ENCODE measurements around the gene PHEX.

Gene PHEX

DNA sequence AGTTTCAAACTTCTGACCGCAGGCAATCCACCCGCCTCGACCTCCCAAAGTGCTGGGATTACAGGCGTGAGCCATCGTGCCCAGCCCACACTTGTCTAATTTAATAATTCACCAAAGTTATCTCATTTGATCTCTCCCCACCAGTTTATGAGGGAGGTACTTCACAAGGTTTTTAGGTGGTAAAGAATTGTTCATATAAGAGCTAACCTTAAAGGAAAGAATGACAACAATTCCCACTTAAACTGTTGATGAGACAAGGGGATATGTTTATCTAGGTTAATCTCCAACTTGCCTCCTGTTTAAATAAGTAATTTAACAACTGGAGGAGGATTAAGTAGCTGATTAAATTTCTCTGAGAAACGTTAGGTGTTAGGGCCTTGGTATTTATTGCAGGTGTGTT is 123.0 kb downstream of the PHEX start:
- DNase-seq = no peak

DNA sequence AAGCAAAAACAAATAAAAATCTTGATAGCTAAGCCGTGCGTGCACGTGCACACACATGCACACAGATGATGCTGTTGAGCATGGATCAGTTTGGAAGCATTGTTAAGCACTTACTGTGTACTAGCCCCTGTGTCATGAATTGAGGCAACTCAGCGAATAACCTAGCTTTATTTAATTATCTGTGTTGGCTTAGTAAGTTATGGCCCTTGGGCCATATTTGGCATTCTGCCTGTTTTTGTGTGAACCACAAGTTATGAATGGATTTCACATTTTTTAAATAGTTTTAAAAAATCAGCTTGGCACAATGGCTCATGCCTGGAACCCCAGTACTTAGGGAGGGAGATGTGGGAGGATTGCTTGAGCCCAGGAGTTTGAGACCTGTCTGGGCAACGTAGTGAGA is 126.9 kb downstream of the PHEX start:
- no peak for DNase-seq

DNA sequence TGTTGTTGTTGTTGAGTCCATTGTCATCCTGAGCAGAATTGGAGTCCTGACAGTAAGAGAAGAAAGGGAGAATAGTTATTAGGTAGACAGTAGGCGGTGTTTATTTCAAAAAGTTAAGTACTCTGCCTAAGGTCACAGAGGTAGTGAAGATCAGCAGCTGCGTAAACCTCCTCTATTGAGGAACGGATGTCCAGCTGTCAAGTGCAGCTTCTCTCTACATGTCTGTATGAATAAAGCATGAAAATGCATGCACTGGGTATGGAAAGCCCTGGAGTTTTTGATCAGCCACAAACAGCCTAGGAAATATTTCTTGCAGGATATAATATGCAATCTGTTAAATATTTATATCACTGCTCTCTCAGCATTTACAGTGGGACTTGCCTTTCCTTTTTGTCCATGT is 131.2 kb downstream of the PHEX start:
- no peak for DNase-seq

DNA sequence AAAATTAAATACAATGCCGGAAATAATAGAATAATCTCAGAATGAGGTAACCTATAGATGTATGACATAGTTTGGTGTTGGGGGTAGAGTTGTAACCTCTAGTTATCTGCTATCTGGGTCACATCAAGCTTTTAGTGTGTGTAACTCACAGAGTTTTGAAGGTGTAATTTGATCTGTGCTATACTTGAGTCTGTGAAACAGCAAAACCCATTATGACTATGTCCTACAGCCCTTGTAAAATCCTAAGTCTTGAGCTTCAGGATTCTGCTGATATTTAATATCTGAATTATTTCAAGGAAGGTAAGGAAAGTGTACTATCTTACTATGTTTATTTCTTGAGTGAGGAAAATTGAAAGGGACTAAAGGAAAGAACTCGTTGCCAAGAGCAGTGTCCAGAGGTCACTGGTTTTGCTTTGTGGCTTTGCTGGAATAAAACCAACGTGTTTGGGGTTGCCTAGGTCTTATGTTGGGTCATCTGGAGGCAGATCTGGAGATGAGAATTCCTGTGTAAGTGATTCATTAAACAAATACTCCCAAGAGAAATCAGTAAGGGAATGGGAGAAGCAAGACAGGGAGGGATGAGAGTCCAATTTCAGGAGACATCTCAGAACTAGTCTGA is 132.8 kb downstream of the PHEX start:
- DNase-seq = no peak

DNA sequence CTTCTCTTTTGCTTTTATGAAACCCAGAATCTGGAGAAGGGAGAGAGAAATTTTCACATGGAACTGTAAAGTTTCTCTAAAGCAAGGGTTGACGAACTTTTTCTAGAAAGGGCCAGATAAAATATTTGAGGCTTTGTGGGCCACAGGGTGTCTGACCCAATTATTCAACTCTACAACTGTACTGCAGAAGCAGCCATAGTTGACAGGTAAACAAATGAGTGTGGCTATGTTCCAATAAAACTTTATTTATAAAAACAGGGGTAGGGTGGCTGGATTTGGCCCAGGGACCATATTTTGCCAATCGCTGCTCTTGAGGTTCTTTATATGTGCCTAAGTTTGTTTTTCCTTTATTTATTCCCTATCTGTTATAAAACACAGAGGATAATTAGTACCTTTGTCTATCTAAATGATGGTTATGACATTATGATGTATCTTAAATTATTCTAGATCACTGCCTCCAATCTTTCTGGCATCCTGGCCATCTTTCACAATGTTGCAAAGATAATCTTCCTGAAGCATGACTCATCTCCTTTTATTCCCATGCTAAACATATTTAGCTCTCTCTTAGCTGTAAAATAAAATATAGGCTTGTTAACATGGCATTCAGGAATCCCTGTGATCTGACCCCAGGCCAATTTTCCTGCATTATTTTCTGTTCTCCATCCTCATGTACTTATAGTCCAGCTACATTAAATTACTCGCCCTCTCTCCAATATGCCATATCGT is 133.8 kb downstream of the PHEX start:
- DNase-seq = no peak

DNA sequence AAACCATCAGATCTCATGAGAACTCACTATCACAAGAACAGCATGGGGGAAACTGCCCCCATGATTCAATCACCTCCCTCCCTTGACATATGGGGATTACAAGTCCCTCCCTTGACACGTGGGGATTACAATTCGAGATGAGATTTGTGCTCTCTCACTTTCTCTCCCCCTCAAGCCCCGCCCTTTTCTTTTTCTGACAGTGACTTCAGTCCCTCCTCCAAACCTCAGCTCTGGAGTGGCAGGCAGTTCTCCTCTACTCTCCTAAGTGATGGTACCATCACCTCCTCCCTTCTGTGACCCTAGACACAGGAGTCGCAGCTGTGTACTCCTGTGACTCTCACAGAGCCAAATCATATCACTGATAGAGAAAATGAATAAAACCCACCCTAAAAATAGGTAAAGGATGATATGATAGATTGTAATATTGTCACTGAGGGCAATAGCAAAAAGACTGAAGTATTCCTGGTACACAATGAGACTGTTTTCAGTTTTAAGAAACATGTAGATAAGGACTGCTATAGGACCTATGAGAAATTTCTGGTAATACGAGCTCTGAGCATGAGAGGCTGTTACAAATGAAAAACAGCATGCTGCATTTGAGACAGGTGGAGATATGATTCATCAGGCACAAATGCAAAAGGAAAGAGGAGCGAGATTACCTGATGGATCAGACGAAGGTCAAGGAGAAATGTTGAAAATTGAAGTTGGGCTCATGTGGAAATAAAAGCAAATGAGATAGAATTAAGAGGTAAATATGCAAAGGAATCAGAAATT is 139.3 kb downstream of the PHEX start:
- no peak for DNase-seq

DNA sequence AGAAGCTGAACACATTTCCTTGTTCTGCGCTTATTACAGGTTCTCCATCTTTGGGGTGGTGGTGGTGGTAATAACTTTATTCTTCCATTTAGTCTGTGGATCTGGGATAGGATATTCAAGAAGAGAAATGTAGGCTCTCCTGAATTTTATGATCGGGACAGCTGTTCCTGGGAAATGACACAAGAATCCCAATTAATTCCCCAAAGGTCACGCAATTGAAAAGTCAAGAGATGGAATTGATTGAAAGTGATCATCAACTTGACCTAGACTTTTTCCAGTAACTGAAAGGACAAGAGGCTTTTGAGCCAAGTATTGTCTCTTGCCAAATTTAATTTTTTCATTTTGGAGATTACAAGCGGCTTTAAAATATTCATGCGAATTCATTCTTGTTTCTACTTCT is 141.8 kb downstream of the PHEX start:
- DNase-seq = no peak

DNA sequence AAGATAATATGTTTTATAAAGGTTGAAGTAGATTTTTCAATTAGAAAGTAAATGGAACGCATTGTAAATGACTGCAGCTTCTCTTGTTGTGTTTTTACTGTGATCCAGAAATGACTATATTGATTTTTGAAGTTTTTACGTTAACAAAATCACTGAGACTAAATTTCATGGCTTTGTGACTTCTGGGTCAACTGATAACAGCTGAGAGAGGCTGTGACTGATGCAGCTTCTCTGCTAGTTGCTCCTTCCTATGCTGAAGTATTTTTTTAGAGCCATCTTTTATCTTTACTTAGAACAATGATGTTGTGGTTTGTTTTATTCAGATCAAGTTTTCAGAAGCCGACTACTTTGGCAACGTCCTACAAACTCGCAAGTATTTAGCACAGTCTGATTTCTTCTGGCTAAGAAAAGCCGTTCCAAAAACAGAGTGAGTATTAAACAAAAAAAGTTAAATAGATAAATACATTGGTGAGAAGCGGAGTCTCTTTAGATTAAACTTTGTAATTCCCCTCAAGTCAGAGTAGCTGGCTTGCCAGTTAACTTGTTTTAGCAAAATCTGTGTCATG is 145.9 kb downstream of the PHEX start:
- DNase-seq = no peak

DNA sequence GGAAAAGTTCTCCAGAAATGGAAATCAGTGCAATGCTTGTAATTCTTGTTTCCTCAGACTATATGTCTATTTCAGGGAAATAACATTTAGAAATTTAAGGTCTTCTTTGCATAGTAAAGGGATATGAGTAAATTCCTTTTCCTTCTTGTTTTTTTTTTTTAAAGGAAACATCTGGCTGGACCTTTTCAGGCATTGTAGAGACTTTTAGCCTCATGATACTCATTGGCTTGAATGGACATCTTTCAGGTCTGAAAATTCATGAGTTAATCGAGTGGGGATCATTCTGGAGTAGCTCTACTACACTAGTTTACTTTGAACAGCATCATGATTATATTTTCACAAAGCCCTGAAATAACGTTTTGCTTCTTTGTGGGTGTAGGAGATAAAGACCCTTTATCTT is 152.0 kb downstream of the PHEX start:
- no peak for DNase-seq

DNA sequence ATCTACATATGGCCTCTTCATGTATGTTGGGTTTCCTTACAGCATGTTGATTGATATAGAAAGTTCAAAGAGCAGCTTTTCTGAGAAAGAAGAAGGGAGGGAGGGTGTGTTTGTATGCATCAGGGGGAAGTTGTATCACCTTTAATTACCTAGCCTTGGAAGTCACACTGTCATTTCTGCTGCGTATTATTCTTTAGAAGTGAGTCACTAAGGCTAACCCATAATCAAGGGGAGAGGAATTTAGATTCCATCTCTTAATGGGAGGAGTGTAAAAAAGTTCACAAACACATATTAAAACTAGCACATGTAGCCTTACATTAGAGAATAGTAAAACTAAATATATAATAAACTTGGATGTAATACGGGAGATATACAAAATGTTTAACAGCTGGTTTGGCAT is 154.0 kb downstream of the PHEX start:
- DNase-seq = no peak

DNA sequence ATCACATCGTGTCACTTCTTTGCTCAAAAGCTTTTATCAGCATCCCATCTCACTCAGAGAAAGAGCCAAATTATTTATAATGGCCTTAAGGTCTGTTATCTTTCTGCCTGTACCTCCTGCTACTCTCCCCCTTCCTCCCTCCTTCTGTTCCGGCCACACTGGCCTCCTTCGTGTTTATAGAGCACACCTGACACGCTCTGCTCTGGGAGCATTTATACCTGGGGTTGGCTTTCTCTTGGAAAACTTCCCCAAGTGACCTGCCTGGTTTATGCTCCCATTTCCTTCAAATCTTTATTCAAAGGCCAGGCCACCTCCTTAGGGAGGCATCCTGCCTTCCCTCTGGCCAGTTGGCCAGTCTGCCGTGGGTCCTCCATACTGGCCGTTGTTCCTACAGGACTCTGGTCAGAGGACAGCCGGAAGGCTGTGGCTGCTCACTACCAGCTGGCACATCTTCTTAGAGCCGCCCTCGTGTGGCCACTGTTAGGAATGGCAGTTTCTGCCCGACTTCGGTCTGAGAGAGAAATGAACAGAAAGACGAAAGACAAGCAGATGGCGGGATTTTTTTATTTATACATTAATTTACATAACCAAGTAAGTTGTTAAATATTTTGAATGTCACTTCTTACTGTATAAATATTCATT is 160.4 kb downstream of the PHEX start:
- DNase-seq = peak; percentile 33

DNA sequence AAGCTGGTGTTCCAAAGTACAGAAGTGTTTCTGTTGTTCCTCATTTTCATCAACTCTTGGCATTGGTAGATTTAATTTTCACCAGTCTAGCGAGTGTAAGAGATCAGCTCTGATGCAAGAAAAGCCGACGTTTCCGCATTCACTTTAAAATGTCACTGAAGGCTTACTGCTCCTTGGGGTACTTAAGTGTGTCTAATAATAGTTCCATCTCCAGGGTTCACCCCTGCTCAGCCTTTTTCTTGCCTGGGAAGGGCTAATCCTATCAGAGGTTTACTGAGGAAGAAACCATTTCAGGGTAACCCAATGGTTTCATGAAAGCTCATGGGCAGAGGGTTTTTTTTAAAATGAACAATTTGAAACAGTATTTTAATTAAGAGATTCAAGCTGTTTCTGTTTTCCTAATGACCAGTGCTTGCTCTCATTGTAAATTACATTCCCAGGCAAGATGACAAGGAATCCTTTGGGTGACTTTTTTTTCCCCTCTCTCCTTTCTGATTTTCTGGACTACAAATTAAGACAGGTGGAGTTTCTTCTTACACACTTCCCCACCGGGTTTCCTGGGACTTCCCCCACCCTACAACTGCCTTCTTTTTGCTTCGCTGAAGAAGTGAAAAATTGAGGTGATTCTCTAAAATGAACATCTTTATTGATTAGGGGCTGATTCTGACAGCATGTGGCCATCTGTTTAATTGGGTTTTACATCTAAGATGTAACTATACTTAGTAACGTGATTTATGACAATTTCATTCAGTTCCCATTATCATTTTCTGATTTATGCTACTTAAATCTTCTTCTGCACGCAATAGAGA is 161.9 kb downstream of the PHEX start:
- no peak for DNase-seq

DNA sequence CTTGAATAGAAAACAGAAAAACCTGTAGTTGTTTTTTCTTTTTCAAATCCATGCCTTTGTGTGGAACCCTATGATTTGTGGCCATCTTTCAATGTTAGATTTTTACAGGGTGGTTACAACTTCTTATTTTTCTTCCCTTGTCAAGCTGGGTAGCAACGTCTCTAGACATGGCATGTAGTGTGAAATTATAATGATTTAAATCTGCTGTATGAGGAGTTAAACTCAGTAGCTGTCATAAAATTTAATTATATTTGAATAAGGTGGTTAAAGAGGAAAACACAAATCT is 162.5 kb downstream of the PHEX start:
- no peak for DNase-seq

DNA sequence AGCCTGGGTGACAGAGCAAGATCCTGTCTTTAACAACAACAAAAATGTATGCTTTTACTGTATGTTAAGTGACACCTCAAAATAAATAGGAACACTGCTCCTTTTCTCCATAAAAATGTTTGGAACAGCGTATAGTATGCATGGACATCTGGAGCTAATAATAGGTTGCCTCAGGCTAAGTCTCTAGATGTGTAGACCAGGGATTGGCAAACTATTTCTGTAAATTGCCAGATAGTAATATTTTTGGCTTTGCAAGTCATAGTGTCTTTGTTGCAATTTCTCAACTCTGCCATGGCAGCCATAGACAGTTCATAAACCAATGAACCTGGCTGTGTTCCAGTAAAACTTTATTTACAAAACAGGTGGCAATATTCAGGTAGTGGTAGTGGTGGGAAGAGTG is 164.0 kb downstream of the PHEX start:
- DNase-seq = no peak

DNA sequence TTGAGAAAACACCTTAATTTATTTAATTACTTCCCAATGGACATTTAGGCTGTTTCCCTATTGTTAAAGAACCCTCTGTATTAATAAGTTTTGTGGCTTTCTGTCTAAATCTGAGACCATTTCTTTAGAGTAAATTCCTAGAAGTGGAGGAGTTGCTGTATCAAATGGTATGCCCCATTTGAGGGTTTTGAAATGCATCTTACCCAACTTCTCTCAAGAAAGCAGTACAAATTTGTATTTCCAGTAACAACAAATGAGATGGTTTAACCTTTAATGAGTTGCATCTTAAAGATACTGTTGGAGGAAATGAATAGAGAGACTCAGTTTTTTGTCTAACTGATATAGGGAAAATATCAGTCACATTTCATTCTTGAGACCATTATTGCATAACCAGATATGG is 170.1 kb downstream of the PHEX start:
- no peak for DNase-seq

DNA sequence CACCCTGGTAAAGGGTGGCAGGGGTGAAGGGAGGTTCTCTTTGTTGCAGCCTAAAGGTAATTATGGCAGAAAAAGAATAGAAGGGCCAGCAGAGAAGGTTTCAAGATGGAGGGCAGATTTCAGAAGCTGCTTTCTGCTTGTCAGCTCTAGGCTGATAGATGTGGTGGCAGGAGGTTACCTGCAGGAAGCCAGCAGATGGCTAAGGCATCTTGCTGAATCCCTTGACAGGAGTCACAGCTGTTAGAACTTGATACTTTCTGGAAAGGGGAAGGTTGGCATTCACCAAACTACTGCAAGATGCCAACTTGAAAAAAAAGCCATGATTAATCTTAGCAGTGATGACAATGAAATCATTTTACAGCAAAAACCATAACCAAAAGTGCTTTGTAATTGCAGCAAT is 171.1 kb downstream of the PHEX start:
- no peak for DNase-seq

DNA sequence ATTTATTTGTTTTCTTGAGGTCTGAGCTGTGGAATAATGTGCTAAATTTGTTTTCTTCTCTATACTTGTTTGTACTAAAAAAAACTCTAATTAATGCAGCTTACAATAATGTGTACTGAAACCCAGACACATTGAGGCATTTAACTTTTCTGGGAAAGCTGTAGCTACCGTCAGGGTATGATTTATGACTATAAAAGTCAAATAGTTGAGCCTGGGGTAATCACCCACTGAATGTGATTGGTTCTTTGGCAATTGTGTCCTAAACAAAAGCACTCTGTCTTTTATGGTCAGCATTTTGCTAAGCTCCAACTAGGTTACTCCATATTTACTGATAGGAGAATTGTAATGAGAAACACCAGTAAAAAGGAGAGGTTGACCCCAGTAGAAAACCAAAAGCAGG is 174.7 kb downstream of the PHEX start:
- DNase-seq = no peak

DNA sequence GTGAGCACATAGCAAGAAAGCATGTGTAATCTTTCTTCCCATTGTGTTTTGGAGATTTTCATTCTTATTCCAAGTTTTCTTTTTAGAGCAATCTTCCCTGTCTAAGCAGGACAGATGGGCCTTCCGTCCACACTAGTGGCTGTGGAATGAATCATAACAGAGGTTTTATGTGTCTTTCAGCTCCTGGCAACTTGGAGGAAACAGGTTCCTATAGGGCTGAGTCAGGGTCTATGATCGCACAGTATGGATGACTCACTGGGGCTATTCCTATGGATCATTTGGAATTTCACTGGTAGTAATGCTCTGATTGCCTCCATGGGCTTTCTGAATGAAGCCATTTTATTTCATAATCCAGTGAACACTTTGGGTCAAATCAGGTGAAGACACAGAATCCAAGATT is 188.8 kb downstream of the PHEX start:
- no peak for DNase-seq

DNA sequence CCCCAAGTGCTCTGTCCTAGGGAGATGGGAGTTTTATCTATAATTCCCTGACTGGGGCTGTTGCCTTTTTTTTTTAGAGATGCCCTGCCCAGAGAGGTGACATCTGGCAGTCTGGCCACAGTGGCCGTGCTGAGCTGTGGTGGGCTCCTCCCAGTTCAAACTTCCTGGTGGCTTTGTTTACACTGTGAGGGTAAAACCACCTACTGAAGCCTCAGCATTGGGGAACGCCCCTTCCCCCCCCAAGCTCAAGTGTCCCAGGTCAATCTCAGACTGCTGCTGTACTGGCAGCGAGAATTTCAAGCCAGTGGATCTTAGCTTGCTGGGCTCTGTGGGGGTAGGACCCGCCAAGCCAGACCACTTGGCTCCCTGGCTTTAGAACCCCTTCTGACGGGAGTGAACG is 202.3 kb downstream of the PHEX start:
- no peak for DNase-seq

DNA sequence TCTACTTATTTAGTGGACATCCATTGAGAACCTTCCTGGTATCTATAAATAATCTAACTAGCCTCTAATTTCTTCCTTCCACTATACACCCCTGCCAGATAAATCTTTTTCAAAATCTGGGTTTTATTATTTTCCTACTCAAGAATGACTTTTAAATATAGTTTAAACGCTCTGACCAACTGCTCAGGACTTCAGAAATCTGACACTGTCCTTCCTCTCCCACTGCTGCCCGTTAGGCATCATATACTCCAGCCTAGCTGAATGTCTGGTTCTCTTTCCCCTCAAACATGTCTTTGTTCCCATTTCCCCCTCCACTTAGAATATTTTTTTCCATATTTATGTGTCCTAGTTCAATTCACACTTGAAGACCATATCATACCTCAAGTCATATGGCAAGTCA is 205.4 kb downstream of the PHEX start:
- no peak for DNase-seq

DNA sequence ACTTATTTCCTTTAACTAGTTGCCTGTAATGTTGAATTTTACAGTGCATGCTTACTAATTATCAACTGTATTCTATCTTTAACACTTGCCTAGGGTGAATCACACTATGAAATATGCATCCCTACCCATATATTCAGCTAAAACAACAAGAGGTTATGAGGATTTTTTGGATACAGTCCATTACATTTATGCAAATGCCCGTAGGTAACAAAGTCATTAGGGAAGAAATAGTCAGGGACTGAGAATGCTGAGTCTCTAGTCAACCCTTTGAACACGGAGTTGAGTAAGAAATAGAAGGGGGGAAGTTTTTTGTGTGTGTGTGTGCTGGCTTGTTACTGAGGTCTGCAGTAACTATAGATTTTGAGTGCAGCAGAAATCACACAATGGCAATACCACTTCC is 214.5 kb downstream of the PHEX start:
- DNase-seq = no peak

DNA sequence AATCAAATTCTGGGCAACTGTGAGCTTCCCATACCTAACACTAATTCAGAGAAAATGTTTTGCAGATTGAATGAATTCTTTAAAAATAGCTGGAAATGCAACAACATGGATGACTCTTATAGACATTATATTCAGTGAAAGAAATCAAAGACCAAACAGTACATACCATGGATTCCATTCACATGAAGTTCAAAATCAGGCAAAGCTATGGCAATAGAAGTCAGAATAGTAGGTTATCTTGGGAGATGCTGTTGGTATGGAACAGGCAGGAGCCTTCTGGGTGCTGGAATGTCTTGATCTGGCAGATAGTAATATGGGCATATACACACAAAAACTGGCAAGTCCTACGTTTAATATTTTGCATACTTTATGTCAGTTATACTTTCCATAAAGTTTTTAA is 215.0 kb downstream of the PHEX start:
- DNase-seq = no peak
